DND-41 (cell line): ENCODE results near the gene RBM44.

ENCODE experiments used
- EZH2 ChIP-seq: IDR thresholded peaks from 3 replicates; pipeline ENCODE4 v1.6.1; 2012; ENCODE audit warnings: borderline replicate concordance, low read depth, mild to moderate bottlenecking, moderate library complexity, low read length, inconsistent platforms; ENCODE audit not compliant: severe bottlenecking
- TF ChIP-seq, protein P1 (sequence below): IDR thresholded peaks from 2 replicates; pipeline ENCODE4 v1.5.1; 2012; ENCODE audit warnings: borderline replicate concordance, low read length, moderate library complexity, mild to moderate bottlenecking; ENCODE audit not compliant: poor library complexity, severe bottlenecking; ENCODE audit errors: extremely low read depth

DNA sequence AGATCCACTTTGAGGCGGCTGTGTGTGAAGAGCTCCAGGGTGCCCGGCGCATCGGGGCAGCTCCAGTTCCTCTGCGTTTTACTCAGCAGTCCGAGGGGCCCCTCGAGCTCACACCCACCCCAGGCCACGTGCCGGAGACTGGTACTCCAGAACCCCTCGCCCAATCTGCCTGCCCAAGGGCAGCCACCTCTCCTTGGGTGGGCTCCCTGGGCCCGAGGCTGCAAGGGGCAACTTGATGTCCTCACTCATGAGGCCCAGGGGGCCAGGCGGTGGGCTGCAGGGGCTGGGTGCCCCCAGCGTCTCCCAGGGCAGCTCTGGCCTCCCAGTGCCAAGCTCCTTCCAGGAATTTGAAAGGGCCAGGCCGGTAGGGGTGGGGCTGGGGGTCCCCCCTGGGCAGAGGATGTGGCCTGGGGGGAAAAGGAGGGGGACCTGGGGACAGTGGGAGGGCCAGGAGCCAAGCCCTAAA is 77.5 kb downstream of the RBM44 start:
- TF ChIP-seq, protein P1, sequence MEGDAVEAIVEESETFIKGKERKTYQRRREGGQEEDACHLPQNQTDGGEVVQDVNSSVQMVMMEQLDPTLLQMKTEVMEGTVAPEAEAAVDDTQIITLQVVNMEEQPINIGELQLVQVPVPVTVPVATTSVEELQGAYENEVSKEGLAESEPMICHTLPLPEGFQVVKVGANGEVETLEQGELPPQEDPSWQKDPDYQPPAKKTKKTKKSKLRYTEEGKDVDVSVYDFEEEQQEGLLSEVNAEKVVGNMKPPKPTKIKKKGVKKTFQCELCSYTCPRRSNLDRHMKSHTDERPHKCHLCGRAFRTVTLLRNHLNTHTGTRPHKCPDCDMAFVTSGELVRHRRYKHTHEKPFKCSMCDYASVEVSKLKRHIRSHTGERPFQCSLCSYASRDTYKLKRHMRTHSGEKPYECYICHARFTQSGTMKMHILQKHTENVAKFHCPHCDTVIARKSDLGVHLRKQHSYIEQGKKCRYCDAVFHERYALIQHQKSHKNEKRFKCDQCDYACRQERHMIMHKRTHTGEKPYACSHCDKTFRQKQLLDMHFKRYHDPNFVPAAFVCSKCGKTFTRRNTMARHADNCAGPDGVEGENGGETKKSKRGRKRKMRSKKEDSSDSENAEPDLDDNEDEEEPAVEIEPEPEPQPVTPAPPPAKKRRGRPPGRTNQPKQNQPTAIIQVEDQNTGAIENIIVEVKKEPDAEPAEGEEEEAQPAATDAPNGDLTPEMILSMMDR: no peak
- TF ChIP-seq EZH2: no peak
